Fibroblast of skin of right biceps (primary cell): ENCODE results near the gene MARCHF4.

Source experiments
- DNase-seq: peaks from one replicate; pipeline ENCODE4 v3.0.0-alpha.2; 2013

The MARCHF4 gene

GRCh38 chr2:216348756-216349308 lies 23.5 kb downstream of the MARCHF4 start:
- peak; percentile 85 for DNase-seq

GRCh38 chr2:216346781-216347180 lies 25.5 kb downstream of the MARCHF4 start:
- DNase-seq = no peak

- DNase-seq = peak; percentile 62
These were observed 26.4 kb downstream of the MARCHF4 start for GRCh38 chr2:216345846-216346245.

DNA sequence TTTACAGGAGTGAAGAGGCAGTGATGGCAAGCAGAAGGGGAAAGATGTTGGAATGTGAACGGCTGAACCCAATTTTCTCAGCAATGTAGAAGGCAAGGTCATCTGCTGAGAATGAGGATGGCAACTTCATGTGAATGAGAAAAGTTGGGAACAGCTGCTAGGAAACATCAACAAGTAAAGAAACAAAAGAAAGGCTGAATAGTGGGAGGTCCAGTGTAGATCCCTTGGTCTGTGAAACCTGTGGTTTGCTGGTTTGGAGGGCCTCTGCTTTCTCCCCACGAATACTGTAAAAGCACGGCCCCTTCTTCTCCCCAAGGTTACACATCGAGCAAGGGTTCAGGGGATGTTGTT lies 27.4 kb downstream of the MARCHF4 start:
- peak; percentile 31 for DNase-seq

- no peak for DNase-seq
These were observed 27.9 kb downstream of the MARCHF4 start for GRCh38 chr2:216344206-216344949.

- peak; percentile 63 for DNase-seq
These were observed 28.9 kb downstream of the MARCHF4 start for GRCh38 chr2:216343221-216343980.

- no peak for DNase-seq
These were observed 31.2 kb downstream of the MARCHF4 start for GRCh38 chr2:216341121-216341520.

- no peak for DNase-seq
These were observed 32.0 kb downstream of the MARCHF4 start for GRCh38 chr2:216340280-216340631.

GRCh38 chr2:216339456-216340279 lies 32.6 kb downstream of the MARCHF4 start:
- DNase-seq = peak; percentile 82

DNA sequence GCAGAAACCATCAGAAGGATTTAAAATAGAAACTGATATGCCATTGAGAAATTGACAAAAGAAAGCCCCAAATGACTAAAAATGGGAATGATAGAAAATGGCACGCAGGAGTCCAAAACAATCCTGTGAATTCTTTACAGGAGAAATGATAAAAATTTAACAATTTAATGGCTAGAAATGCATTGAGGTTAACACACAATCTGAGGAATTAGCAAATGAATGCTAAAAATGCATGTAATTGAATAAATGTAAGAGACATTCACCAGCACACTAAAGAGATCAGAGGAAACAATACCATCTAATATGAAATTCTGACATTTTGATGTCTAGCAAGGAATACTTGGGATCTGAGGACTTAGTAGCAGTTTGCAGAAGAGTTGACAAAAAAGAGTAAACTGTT lies 37.0 kb downstream of the MARCHF4 start:
- peak; percentile 43 for DNase-seq

DNA sequence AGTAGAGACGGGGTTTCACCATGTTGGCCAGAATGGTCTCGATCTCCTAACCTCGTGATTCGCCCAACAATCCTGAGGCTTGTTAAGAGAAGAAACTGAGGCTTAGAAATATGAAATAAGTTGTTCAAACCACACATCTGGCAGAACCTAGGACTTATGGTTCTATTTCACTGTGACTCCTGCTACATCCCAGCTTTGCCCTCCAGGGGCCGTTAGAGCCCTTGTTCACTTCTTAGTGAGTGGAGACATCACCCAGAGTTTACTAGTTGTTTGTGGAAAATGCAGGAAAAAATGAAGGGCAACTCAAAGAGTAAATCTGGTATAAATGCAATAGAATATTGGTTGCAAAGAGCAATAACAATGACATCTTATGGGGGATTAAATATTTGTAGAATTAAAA lies 43.9 kb downstream of the MARCHF4 start:
- no peak for DNase-seq

- DNase-seq = no peak
These were observed 44.8 kb downstream of the MARCHF4 start for GRCh38 chr2:216327447-216327935.
